Right lobe of liver (tissue), 4 donors: Measurements from ENCODE around the gene CYBC1.

Experiments used
- POLR2A ChIP-seq: fragments of 450-650 bp; IDR thresholded peaks from one replicate; pipeline ENCODE4 v1.6.1; 2017; ENCODE audit warnings: antibody characterized with exemption, mild to moderate bottlenecking
- TF ChIP-seq, protein P1 (sequence below), 4 donors: fragments of 200-600 bp in 3 of 4; fragments of 450-650 bp in 1 of 4; IDR thresholded peaks; one replicate each; pipeline versions ENCODE4 v1.5.1 to v1.8.0; 2016 to 2022; ENCODE audit warnings: antibody characterized with exemption in 4 of 4, mild to moderate bottlenecking in 2 of 4
- donor health status: DM: no; HTN: no; CAD: no.
- donor health status: DM: no; HTN: no; CAD: no.
- donor health status: DM: no; HTN: yes; CAD: no.

DNA sequence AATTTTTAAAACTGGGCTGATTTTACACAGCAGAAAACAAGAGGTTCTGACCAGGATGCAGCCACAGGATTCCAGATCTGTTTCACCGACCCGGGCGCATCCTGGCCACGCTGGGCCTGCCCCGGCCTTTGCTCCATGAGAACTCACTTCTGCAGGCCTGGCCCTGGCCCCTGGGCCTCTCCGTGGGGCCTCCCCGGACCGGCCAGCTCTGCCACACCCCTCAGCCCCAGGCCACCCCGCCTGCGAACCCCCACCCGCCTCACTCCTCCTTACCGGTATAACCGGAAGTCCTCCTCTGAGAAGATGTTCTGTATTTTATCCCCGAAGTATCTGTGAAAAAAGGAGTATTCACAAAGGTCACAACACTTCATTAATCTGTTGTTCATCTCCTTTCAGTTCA, 45.5 kb downstream of the CYBC1 start:
- TF ChIP-seq, protein P1, sequence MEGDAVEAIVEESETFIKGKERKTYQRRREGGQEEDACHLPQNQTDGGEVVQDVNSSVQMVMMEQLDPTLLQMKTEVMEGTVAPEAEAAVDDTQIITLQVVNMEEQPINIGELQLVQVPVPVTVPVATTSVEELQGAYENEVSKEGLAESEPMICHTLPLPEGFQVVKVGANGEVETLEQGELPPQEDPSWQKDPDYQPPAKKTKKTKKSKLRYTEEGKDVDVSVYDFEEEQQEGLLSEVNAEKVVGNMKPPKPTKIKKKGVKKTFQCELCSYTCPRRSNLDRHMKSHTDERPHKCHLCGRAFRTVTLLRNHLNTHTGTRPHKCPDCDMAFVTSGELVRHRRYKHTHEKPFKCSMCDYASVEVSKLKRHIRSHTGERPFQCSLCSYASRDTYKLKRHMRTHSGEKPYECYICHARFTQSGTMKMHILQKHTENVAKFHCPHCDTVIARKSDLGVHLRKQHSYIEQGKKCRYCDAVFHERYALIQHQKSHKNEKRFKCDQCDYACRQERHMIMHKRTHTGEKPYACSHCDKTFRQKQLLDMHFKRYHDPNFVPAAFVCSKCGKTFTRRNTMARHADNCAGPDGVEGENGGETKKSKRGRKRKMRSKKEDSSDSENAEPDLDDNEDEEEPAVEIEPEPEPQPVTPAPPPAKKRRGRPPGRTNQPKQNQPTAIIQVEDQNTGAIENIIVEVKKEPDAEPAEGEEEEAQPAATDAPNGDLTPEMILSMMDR (IDR thresholded peaks at IDR 0.05), result no peak
- no peak for TF ChIP-seq POLR2A
